Measurements from ENCODE around the gene SCN5A.

DNA sequence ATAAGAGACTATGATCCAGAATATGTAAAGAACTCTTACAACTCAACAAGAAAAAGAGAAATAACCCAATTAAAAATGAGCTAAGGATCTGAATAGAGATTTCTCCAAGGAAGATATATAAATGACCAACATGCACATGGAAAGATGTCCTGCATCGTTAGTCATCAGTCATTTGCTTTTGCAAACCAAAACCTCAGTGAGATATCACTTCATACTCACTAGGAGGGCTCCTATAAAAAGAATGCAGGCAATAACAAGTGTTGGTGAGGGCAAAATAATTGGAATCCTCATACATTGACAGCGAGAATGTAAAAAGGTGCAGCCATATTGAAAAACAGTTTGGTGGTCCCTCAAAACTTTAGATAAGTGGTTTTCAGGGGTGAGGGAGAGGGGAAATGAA, 96.4 kb downstream of the SCN5A start:
- TF ChIP-seq, protein P1, sequence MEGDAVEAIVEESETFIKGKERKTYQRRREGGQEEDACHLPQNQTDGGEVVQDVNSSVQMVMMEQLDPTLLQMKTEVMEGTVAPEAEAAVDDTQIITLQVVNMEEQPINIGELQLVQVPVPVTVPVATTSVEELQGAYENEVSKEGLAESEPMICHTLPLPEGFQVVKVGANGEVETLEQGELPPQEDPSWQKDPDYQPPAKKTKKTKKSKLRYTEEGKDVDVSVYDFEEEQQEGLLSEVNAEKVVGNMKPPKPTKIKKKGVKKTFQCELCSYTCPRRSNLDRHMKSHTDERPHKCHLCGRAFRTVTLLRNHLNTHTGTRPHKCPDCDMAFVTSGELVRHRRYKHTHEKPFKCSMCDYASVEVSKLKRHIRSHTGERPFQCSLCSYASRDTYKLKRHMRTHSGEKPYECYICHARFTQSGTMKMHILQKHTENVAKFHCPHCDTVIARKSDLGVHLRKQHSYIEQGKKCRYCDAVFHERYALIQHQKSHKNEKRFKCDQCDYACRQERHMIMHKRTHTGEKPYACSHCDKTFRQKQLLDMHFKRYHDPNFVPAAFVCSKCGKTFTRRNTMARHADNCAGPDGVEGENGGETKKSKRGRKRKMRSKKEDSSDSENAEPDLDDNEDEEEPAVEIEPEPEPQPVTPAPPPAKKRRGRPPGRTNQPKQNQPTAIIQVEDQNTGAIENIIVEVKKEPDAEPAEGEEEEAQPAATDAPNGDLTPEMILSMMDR (IDR thresholded peaks at IDR 0.05): no peak
- no peak for TF ChIP-seq POLR2AphosphoS5 (IDR thresholded peaks at IDR 0.05; ENCODE audit: low read depth, low read length)
- TF ChIP-seq, protein P2, sequence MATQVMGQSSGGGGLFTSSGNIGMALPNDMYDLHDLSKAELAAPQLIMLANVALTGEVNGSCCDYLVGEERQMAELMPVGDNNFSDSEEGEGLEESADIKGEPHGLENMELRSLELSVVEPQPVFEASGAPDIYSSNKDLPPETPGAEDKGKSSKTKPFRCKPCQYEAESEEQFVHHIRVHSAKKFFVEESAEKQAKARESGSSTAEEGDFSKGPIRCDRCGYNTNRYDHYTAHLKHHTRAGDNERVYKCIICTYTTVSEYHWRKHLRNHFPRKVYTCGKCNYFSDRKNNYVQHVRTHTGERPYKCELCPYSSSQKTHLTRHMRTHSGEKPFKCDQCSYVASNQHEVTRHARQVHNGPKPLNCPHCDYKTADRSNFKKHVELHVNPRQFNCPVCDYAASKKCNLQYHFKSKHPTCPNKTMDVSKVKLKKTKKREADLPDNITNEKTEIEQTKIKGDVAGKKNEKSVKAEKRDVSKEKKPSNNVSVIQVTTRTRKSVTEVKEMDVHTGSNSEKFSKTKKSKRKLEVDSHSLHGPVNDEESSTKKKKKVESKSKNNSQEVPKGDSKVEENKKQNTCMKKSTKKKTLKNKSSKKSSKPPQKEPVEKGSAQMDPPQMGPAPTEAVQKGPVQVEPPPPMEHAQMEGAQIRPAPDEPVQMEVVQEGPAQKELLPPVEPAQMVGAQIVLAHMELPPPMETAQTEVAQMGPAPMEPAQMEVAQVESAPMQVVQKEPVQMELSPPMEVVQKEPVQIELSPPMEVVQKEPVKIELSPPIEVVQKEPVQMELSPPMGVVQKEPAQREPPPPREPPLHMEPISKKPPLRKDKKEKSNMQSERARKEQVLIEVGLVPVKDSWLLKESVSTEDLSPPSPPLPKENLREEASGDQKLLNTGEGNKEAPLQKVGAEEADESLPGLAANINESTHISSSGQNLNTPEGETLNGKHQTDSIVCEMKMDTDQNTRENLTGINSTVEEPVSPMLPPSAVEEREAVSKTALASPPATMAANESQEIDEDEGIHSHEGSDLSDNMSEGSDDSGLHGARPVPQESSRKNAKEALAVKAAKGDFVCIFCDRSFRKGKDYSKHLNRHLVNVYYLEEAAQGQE (IDR thresholded peaks at IDR 0.05; ENCODE audit: insufficient read depth in 1 of 2, low read depth in 2 of 2, low read length in 1 of 2): no peak

Measured in Panc1 (cell line).